ENCODE data around the gene CD101.

Gene CD101

GRCh38 chr1:117047271-117047670, 45.7 kb downstream of the CD101 start:
- in situ Hi-C loops (cut with HindIII; ENCODE audit: low sequenced_read_pairs): no loop called here

- in situ Hi-C loops (cut with HindIII; ENCODE audit: low sequenced_read_pairs): loop anchor here (5.0 to 25.0 kb wide), 3 partner anchors 98 to 463 kb away; no protein-coding TSS in a partner anchor
These were observed 48.3 kb downstream of the CD101 start for GRCh38 chr1:117049857-117050256.

- in situ Hi-C loops (cut with HindIII; ENCODE audit: low sequenced_read_pairs): loop anchor here (5.0 to 25.0 kb wide), 3 partner anchors 99 to 464 kb away; no protein-coding TSS in a partner anchor
These were observed 49.9 kb downstream of the CD101 start for GRCh38 chr1:117051224-117052064.

GRCh38 chr1:117054068-117054467, 52.5 kb downstream of the CD101 start:
- in situ Hi-C loops (cut with HindIII; ENCODE audit: low sequenced_read_pairs): loop anchor here (5.0 to 25.0 kb wide), 3 partner anchors 102 to 467 kb away; no protein-coding TSS in a partner anchor

- in situ Hi-C loops (cut with HindIII; ENCODE audit: low sequenced_read_pairs): loop anchor here (25.0 kb wide), 2 partner anchors 322 to 472 kb away; no protein-coding TSS in a partner anchor
These were observed 57.2 kb downstream of the CD101 start for GRCh38 chr1:117058810-117059209.

GRCh38 chr1:117059334-117059677, 57.7 kb downstream of the CD101 start:
- in situ Hi-C loops (cut with HindIII; ENCODE audit: low sequenced_read_pairs): loop anchor here (25.0 kb wide), 2 partner anchors 322 to 472 kb away; no protein-coding TSS in a partner anchor

- in situ Hi-C loops (cut with HindIII; ENCODE audit: low sequenced_read_pairs): loop anchor here (25.0 kb wide), 2 partner anchors 323 to 473 kb away; no protein-coding TSS in a partner anchor
These were observed 58.3 kb downstream of the CD101 start, which contains the start of gene TTF2 for GRCh38 chr1:117059678-117060440. TTF2 (plus strand) TSS chr1:117060326; CDS start chr1:117060347, 21 bp downstream.

GRCh38 chr1:117060441-117061317, 59.1 kb downstream of the CD101 start:
- in situ Hi-C loops (cut with HindIII; ENCODE audit: low sequenced_read_pairs): loop anchor here (25.0 kb wide), 2 partner anchors 323 to 473 kb away; no protein-coding TSS in a partner anchor

- in situ Hi-C loops (cut with HindIII; ENCODE audit: low sequenced_read_pairs): loop anchor here (25.0 kb wide), 2 partner anchors 325 to 475 kb away; no protein-coding TSS in a partner anchor
These were observed 60.4 kb downstream of the CD101 start for GRCh38 chr1:117061986-117062415.

- in situ Hi-C loops (cut with HindIII; ENCODE audit: low sequenced_read_pairs): loop anchor here (25.0 kb wide), 2 partner anchors 329 to 479 kb away; no protein-coding TSS in a partner anchor
These were observed 64.8 kb downstream of the CD101 start for GRCh38 chr1:117066367-117066766.

GRCh38 chr1:117067533-117068370, 66.2 kb downstream of the CD101 start:
- in situ Hi-C loops (cut with HindIII; ENCODE audit: low sequenced_read_pairs): loop anchor here (25.0 kb wide), 2 partner anchors 330 to 480 kb away; no protein-coding TSS in a partner anchor

GRCh38 chr1:117068580-117068979, 67.0 kb downstream of the CD101 start:
- in situ Hi-C loops (cut with HindIII; ENCODE audit: low sequenced_read_pairs): loop anchor here (25.0 kb wide), 2 partner anchors 331 to 481 kb away; no protein-coding TSS in a partner anchor

GRCh38 chr1:117069220-117069844, 67.8 kb downstream of the CD101 start:
- in situ Hi-C loops (cut with HindIII; ENCODE audit: low sequenced_read_pairs): loop anchor here (25.0 kb wide), 2 partner anchors 332 to 482 kb away; no protein-coding TSS in a partner anchor

GRCh38 chr1:117070124-117070523, 68.6 kb downstream of the CD101 start:
- in situ Hi-C loops (cut with HindIII; ENCODE audit: low sequenced_read_pairs): loop anchor here (25.0 kb wide), 2 partner anchors 333 to 483 kb away; no protein-coding TSS in a partner anchor

- in situ Hi-C loops (cut with HindIII; ENCODE audit: low sequenced_read_pairs): no loop called here
These were observed 75.1 kb downstream of the CD101 start for GRCh38 chr1:117076648-117077047.

- in situ Hi-C loops (cut with HindIII; ENCODE audit: low sequenced_read_pairs): no loop called here
These were observed 75.7 kb downstream of the CD101 start for GRCh38 chr1:117077267-117077666.

- in situ Hi-C loops (cut with HindIII; ENCODE audit: low sequenced_read_pairs): no loop called here
These were observed 78.2 kb downstream of the CD101 start for GRCh38 chr1:117079737-117080136.

- in situ Hi-C loops (cut with HindIII; ENCODE audit: low sequenced_read_pairs): no loop called here
These were observed 82.7 kb downstream of the CD101 start for GRCh38 chr1:117084231-117084630.
